GM21390 (cell line): ENCODE results near the gene NACC2.
"Not testable (repeated sequence)": the region's sequence is repeated elsewhere in the genome, so short reads cannot be mapped to it uniquely, and the experiment has no call there.

Experiments
- ATAC-seq: cut with Tn5 transposase; IDR thresholded peaks from one replicate; pipeline ENCODE4 v1.9.1; 2021; ENCODE audit not compliant: unreplicated experiment

Gene NACC2

DNA sequence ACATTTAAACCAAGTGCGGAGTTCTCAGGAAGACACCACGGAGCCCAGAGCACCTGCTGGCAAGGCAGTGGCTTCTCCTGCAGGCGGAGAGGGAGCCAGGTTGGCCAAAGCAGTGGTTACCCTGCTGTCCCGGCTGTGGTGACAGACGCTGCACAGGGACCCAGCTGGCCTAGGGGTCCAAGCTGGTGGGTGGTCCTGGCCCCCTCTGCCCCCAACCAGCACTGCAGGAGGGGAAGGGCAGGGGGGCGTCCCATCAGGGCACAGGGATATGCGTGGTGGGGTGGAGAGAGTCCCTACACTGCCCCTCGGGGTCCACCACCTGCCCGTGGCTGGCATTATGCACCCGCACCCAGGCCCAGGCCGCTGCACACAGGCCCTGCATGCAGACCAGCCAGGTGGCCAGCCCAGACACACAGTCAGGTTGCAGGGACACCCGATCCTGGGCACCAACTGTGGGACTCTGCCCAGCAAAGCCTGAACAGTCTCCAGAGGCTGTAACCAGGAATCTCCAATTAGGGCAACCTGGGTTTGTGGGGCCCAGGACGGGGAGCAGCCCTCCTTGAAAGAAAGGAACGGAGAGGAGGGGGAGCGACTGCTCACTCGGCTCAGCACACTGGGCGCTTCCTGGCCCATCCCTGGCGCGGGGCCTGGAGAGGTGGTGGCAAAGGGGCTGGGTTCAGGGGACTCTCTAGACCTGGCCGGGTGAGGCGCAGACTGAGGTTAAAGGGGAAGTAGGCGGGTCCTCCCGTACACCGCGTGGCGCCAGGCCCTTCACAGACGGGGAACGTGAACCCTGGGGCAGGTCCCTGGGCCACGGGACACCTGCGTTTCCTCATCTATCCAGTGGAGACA is 46.3 kb downstream of the NACC2 start:
- no peak for ATAC-seq

DNA sequence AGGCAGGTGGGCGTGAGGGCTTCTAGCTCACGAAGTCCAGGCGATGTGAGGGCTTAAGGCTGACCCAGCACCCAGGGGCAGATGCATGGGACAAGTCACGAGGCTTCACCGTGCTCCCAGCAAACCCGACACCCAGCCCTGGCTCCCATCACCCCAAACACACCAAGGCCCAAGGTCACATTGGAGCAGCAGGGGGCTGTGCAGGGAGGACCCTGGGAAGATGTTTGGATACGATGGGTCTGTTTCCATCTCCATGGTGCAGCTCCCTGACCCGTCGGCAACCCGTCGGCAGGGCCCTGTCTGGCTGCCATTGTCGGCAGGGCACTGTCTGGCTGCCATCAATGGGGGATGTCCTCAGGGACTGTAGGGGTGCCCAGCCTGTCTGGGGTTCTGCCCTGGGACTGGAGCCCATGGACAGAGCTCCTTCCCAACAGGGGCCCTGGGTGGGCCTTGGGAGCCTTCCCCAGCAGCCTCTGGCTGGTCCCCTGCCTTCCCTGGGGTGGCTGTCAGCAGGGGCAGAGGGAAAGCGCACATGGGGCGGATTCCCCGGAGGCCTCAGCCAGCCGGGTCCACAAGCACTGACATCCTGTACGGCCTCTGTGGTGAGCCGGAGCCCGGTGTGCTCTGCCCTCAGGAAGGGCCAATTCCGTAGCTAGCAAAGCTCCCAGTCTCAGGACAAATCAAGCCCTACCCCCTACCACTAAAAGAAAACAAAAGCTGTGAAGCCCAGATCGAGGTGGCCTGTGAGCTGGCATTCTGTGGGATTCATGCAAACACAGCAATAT is 47.1 kb downstream of the NACC2 start:
- ATAC-seq, result no peak

DNA sequence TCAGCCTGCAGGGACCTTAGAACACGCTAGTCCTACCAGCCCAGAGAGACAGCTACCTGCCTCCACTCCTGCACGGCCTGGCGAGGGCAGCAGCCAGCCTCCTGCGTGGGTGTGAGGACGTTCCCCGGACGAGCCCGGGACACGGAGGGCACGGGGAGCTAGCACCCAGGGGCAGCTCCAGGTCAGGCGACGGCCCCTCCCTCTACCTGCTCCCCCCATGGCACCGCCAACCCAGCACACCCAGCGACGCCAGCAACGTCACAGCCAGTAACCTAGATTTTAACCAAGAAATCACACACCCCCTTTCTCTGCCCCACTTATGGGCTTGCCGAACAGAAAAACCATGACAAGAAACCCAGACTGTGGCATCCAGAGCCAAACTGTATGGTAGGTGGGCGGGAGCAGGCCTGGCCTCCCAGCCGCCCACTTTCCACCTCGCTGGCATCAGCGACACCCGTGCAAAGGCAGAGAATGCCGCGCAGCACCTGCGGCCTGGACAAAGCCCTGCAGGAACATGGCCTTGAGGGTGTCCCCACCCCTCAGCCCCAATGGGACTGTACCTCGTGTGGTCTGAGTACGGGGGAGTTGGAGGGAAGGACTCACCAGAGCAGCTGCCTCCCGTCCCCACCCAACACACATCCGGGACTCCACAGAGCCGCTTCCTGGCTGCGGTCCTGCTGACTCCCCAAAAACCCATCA is 47.9 kb downstream of the NACC2 start:
- no peak for ATAC-seq

DNA sequence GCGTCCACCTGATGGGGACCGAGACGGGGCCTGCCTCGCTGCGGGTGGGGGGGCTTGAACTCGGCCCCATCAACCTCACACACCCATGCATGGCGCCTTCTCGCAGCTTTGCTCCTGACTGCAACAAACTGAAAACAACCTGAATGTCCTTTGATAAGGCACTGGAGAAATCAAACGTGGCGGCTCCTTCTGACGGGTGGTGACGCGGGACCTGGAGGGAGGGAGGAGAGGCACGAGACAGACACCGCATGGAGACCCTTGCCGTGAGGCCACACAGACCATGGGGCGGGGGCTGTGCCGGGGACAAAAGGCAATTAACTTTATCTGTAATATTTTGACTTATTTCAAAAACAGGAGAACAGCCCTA is 48.6 kb downstream of the NACC2 start:
- no peak for ATAC-seq

- ATAC-seq, result no peak
Measured at GRCh38 chr9:136045595-136046553, 49.2 kb downstream of the NACC2 start.

DNA sequence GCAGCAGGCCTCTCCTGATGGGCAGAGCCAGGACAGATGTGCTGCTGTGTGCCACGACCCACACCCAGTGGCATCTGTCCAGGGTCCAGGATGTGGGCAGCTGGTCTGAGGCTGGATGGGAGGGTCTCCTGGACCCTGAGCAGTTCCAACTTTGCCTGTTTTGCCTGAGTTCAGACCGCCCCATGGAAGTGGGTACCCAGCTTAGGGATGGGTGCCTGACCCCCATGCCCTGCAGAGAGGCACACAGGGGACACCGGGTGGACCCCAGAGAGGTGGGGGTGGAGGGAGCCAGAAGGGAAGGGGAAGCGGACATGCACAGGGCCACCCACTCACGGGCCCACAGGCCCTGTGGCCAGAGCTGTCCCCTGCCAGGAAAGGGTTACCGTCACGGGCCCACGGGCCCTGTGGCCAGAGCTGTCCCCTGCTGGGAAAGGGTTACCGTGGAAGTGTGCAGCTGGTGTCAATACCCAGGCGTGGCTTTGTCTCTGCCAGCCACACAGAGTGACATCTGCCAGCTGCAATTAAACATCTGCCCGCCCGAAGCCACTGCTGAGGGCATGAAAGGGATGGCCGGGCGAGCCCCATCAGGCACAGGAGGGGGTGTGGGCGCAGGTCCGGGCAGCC is 50.0 kb downstream of the NACC2 start:
- no peak for ATAC-seq

DNA sequence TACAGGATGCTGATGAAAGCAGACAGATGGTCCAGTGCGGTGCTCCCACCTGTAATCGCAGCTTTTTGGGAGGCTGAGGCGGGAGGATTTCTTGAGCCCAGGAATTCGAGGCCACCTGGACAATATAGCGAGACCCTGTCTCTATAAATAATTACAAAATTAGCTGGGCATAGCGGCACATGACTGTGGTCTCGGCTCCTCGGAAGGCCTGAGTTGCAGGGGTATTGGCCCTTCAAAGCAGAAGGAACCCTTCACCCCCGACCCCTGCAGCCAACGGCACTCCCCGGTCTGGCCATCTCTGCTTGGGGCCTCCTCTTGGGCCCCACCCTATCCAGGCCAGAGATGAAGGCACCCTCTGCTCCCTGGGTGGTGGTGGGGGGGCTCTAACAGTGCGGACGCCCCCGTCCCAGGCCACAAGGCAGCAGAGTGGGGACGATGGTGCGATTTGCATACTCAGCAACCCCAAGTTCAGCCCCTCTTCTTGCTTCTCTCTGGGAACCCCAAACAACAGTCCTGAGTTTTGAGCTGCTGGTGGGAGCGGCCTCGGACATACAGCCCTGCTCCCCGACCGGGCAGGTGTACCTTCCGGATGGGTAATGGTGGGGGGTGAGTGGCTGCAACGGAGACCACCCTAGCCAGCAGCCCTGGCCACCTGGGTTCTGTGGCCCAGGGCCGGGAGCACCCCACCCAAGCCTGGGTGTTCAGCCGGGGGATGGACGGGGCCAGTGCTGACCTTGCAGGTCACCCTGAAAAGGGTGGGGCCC is 50.7 kb downstream of the NACC2 start:
- ATAC-seq, result no peak

- no peak for ATAC-seq
Measured at GRCh38 chr9:136043441-136043991, 51.6 kb downstream of the NACC2 start.

DNA sequence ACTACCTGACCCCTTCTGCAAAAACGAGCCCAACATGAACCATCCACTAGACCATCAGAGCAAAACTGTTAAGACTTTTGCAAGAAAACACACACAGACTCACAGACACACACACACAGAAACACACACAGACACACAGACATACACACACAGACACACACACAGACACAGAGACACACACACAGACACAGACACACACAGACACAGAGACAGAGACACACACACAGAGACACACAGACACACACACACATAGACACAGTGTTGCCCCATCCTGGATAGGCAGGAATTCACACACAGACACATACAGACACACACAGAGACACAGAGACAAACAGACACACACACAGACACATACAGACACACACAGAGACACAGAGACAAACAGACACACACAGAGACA is 52.5 kb downstream of the NACC2 start:
- ATAC-seq, result no peak

DNA sequence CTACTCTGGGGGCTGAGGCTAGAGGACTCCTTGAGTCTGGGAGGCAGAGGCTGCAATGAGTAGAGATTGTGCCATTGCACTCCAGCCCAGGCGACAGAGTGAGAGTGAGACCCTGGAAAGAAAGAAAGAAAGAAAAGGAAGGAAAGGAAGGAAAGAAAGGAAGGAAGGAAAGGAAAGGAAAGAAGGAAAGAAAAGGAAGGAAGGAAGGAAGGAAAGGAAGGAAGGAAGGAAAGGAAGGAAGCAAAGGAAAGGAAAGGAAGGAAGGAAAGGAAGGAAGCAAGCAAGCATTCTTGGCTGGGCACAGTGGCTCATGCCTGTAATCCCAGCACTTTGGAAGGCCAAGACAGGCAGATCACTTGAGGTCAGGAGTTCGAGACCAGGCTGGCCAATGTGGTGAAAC is 54.2 kb downstream of the NACC2 start:
- not testable (repeated sequence) for ATAC-seq

- no peak for ATAC-seq
Measured at GRCh38 chr9:136039488-136039887, 55.6 kb downstream of the NACC2 start.

- ATAC-seq, result no peak
Measured at GRCh38 chr9:136036848-136037247, 58.2 kb downstream of the NACC2 start.

DNA sequence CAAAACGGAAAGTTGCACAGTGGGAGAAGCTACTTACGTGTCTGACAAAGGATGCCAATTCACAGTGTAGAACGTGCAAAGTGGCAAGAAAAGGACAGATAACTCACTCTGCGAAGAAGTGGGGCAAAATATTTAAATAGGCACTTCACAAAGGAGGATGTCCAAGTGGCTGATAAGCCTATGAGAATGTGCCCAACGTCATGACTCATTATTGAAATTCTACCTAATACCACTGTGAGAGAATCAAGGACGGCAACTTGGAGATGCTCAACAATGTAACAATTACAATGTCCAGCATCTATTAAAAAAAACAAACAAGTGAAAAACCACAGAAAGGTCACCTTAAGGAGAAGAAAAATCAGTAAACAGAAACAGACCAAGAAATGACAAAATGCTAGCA is 59.0 kb downstream of the NACC2 start:
- ATAC-seq, result no peak

DNA sequence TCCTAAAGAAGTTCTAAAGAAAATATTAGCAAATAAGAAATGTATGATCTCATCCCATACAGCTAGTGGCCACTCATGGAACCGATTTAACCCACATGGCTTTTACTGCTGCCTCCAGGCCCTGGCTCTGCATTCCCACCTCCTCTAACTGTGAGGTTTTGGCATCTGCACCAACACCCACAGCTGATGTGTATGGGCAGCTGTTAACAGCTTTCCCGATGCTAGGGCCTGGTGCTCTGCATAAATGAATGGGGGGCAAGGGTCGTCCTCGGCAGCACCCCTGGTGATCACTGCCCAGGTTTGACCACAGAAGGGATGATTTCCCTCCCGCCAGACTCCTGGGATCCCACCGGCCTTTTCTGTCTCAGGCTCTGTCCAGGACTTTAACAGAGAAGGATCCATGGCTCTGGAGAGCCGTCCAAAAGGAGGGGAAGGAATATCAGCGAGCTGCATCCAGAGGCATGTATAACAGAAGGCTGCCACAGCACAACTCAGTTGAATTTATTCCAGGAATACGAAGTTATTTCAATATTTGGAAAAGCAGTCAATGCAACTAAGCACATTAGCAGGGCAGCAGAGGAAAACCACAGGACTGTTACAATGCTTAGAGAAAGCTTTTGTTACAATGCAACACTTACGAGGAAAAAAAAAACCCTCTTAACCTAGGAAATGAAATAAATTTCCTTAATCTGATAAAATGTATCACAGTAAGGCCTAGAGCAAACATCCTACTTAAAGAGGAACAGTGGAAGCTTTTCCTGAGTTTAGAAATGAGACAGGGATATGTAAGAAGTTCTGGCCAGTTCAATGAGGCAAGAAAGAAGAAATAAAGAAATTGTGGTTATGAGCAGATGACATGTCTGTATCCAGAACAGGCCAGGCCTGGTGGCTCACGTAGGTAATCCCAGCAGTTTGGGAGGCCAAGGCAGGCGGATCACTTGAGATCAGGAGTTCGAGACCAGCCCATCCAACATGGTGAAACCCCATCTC is 63.1 kb downstream of the NACC2 start:
- ATAC-seq, result no peak

- ATAC-seq, result no peak
Measured at GRCh38 chr9:136031094-136031493, 64.0 kb downstream of the NACC2 start.

DNA sequence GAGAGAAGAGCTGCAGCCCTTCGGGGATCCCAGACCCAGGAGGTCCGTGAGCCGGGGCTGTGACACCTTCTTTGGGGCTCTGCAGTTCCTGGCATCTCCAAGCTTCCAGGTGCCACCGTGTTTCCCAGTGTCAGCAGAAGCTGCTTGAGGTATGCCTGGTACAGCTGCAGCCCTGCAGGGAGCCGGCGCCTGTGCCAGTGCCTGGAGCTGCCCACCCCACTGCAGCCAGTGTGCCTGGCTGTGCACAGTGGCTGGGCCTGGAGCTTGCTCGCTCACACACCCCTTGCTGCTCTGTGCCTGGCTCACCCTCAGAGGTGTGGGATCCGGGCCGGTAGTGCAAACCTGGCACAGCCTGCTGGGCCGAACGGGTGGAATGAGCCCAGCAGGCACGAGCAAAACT is 65.5 kb downstream of the NACC2 start:
- no peak for ATAC-seq

DNA sequence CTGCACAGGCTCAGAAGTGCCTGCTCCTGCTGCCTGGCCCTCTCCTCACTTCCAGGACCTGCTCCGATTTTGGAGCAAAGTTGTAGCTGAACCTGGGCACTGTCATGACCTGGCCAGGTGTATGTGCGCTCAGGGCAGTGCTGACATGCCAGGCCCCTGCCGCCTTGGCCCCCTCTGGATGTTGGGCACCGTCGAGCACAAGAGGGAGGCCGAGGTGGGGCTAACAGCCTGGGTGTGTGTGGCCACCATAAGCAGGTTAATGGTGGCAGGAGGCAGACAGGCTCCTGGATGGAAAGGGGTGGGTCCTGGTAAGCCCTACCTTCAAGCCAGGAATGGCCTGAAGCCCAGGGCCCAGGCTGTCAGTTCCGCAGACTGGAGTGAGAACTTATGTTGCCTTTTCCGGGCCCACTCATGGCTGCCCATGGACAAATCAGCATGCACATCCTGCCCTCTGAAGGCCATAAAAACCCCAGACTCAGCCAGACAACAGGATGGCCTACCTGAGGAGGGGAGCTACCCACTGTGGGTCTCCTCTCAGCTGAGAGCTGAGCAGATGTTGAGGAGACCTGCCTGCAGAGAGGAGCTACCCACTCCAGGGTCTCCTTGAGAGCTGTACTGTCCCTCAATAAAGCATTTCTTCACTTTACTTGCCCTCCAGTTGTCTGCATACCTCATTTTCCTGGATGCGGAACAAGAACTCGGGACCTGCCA is 66.2 kb downstream of the NACC2 start:
- ATAC-seq, result no peak
